ENCODE data around the gene FILIP1.

The FILIP1 gene

DNA sequence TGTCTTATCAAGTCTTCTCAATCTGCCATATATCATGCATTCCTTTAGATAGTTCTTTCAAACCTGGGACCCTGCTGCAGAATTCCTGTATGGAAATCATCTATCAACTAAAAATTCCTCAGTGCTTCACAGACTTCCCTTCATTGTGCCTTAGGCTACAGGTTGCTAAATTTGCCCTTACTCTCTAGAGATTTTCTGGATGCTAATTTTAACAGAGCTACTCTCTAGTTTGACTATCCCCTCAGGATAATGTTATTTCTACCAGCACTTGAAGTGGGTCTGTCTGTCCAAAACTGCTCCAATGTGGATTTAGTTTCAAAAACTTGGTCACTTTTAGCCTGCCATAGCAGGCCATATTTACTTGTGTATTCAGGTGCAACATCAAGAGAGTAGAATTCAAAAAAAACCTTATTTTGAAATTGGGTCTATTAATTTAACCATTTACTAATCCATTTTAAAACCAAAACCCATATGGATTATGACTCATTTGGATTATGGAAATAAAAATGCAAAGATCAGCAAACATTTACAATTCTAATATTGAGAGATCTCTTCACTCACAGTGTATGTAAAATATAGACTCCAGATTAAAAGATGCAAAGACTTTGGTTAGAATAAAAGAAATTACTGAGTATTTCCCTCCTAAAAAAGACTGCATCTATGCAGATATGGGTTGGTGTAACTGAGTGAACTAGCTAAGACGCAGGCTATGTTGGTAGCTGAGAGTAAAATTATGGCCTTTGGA is 236.1 kb downstream of the FILIP1 start:
- peak; percentile 38 for FAIRE-seq

DNA sequence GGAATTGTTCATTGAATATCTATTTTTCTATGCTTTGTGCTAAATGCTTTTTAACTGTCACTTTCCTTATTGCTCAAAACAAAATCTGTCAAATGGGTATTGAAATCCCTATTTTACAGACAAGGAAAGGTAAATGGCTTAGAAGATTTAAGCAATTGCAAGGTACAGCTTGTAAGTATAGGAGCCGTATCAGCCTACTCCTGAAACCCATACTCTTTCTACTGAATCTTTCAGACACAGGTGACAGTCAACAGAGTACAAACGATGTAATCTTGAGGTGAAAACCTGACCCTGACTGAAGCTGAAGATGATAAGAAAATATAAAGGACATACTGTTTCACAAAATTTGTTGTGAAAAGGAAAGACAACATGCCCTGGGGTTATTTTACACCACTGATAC is 243.0 kb downstream of the FILIP1 start:
- FAIRE-seq: no peak

DNA sequence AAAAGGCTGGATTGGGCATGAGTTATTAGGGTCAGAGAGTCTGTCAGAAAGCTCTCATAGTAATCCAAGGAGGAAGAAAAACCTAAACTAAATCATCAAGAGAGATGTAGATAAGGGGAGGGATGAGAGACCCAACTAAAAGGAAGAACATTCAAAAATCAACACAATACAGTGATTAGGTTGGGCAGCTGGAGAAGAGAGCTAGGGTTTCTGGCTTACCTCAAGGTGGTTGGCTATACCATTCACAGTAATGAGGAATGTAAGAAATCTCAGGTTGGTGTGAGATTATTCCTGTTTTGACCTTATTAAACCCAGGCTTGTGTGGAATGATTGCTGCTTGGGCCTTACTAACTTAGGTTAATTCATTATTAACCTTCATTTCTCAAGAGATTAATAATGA is 243.8 kb downstream of the FILIP1 start:
- FAIRE-seq: no peak

DNA sequence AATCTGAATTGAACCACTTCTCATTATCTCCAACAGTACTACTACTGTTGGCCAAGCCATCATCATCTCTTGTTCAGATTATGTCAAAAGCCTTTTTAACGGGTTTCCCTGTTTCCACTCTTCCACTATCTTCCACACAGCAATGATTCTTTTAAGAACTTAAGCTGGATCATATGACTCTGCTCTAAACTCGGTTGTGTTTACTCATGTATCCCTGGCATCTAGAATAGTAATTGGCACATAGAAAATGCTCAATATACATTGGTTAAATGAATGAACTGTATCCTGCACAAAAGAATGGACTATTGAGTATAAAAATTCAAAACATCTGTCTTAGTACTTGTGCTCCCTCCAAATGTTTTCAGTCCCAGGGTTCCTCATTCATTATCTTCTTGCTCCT is 247.2 kb downstream of the FILIP1 start:
- FAIRE-seq: no peak

DNA sequence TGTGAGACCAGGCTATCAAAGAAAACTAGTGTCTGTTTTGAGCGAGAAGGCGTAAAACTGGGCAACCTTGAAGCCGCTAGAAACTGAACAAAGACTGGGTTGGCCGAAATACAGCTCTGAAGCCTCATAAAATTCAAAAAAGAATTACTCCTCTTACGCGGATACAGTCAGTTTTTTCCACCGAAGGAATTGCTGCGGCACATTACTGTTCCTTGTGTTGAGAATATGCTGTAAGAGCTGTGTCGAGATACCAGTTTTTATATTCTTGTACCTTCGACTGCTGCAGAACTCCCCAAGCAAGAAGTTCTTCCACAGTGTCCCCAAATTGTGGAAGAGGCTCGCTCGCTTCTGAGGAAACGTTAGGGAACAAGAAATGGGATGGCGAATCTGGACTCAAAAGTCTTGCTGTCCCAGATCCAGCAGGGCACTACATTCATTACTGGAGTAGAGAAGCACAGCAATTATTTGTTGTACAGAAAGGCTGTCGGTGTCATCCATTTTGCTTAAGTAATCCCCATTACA is 249.5 kb downstream of the FILIP1 start:
- no peak for FAIRE-seq

DNA sequence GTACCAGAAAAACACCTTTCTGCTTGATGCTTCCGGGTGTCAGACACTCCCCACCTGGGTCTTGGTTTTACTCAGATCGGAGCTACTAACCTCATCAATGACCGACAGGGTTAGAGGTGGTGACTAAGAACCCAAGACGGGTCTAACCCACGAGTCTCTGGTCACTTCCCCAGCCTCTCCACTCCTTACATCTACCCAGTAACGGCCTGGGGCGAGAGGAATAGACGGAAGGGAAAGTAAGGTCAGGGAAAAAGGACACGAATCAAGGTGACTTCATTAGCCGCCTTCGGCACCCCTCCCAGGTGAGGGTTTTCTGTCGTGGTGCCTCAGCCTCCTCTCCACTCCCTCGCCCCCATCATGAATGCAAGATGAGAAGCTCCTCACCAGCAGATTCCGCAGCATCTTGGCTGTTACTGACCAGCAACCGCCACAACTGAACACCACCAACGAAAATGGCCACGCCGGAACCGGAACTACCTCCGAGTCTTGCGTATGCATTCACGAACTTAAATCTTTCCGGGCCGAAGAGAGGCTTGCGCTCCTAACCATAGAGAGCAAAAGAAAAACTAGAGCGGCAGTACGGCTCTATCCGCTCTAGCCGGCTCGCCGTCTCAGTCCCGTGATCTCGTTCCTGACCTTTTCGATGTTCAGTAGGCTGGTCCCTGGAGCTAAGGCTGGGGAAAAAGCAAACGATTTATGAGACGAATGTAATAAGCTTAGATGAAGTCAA is 250.1 kb downstream of the FILIP1 start, which contains the start of gene COX7A2:
Gene COX7A2, minus strand, starts transcription at position 469 of the 730 bp plus-strand sequence. Its CDS starts 67 bp downstream, at position 402.
- FAIRE-seq: peak; percentile 91

Measured in colon (tissue), 2 donors.